Endothelial cell of umbilical vein (primary cell): ENCODE measurements around the gene MAML2. TPM values are rescaled to one million over a fixed set of nuclear protein-coding genes. Genes with fewer than 3 reads are reported as not detected.

Experiments
- BruUV-seq: library from RNA; stranded (reverse); fragments of 400-500 nt; replicated peaks from 2 replicates; lab custom pipeline; 2021; lab: Mats Ljungman, UMichigan
- CTCF ChIA-PET: fragments of 300-600, 350-600 bp; sonication (Branson Sonifier 250); formaldehyde crosslinking; loops from one replicate; lab custom pipeline; 2021; ENCODE audit warnings: antibody characterized with exemption, inconsistent platforms; lab: Charles Lee
- POLR2A ChIA-PET: fragments of 300-600, 350-600 bp; sonication (Branson Sonifier 250); formaldehyde crosslinking; loops from one replicate; lab custom pipeline; 2021; ENCODE audit warnings: antibody characterized with exemption, inconsistent platforms; lab: Charles Lee
- DNase-seq: peaks from one replicate; pipeline ENCODE4 v3.0.0-alpha.2; 2011; ENCODE audit warnings: low read depth, low spot score
- FAIRE-seq: peaks from 2 replicates; lab custom pipeline; 2011; peaks lifted over from hg19 to GRCh38; lab: Jason Lieb, UNC
- H2AFZ ChIP-seq: 2 replicates; pipeline ENCODE4 v1.6.0; 2012; ENCODE audit warnings: low read depth, low read length, control low read depth, inconsistent platforms
- H3K27ac ChIP-seq: 2 replicates; pipeline ENCODE4 v1.5.1; 2011; ENCODE audit warnings: low read depth, mild to moderate bottlenecking, control low read depth, low read length, moderate library complexity; ENCODE audit not compliant: insufficient read depth
- H3K27me3 ChIP-seq, 2 experiments: 2 replicates each; pipeline versions ENCODE4 v1.6.0 to v1.6.1; 2011; ENCODE audit warnings: low read length in 2 of 2, mixed read lengths in 1 of 2; ENCODE audit not compliant: control insufficient read depth in 2 of 2, insufficient read depth in 2 of 2
- H3K36me3 ChIP-seq, 2 experiments: 2 replicates in 1 of 2; 3 replicates in 1 of 2; pipeline ENCODE4 v1.5.1; 2011; ENCODE audit warnings: low read length in 2 of 2, mild to moderate bottlenecking in 1 of 2, moderate library complexity in 1 of 2; ENCODE audit not compliant: control insufficient read depth in 2 of 2, insufficient read depth in 2 of 2; ENCODE audit errors: extremely low read depth in 1 of 2
- H3K4me1 ChIP-seq: 3 replicates; pipeline ENCODE4 v1.5.1; 2011; ENCODE audit warnings: mild to moderate bottlenecking, low read length; ENCODE audit not compliant: control insufficient read depth, insufficient read depth; ENCODE audit errors: extremely low read depth
- H3K4me2 ChIP-seq: 2 replicates; pipeline ENCODE4 v1.6.1; 2011; ENCODE audit warnings: low read length, control low read depth, mixed read lengths; ENCODE audit not compliant: insufficient read depth
- H3K4me3 ChIP-seq, 3 experiments: fragments of 200-600 bp in 1 of 3; sonication (generic), shearing (Covaris generic) in 1 of 3; replicated peaks in 1 of 3; 2 replicates each; pipeline ENCODE4 v1.5.1; 2011 to 2016; ENCODE audit warnings: control low read depth in 3 of 3, low read length in 3 of 3, mild to moderate bottlenecking in 2 of 3, inconsistent platforms in 1 of 3, low read depth in 1 of 3, moderate library complexity in 1 of 3; ENCODE audit not compliant: insufficient read depth in 1 of 3
- H3K79me2 ChIP-seq: 2 replicates; pipeline ENCODE4 v1.6.0; 2012; ENCODE audit warnings: low read length, inconsistent platforms; ENCODE audit not compliant: control insufficient read depth, insufficient read depth
- H3K9ac ChIP-seq: replicated peaks from 2 replicates; pipeline ENCODE3; 2011; ENCODE audit warnings: low read length, control low read depth; ENCODE audit not compliant: insufficient read depth; ENCODE audit errors: extremely low read depth
- H3K9me1 ChIP-seq: replicated peaks from 3 replicates; pipeline ENCODE4 v1.6.0; 2011; ENCODE audit warnings: mild to moderate bottlenecking, low read length; ENCODE audit not compliant: control insufficient read depth, insufficient read depth; ENCODE audit errors: extremely low read depth
- H3K9me3 ChIP-seq: replicated peaks from 2 replicates; pipeline ENCODE4 v1.5.1; 2012; ENCODE audit warnings: low read length, inconsistent platforms; ENCODE audit not compliant: control insufficient read depth, insufficient read depth
- H4K20me1 ChIP-seq: replicated peaks from 2 replicates; pipeline ENCODE3; 2011; ENCODE audit warnings: mild to moderate bottlenecking, low read length; ENCODE audit not compliant: control insufficient read depth, insufficient read depth; ENCODE audit errors: extremely low read depth
- EZH2 ChIP-seq: IDR thresholded peaks from 2 replicates; pipeline ENCODE4 v1.6.1; 2012; ENCODE audit warnings: borderline replicate concordance, low read depth, mild to moderate bottlenecking, moderate library complexity, low read length, inconsistent platforms; ENCODE audit not compliant: severe bottlenecking
- JUN ChIP-seq: IDR thresholded peaks from 2 replicates; pipeline ENCODE4 v1.6.1; 2011; ENCODE audit warnings: borderline replicate concordance, low read depth; ENCODE audit not compliant: insufficient read length, insufficient read depth
- MYC ChIP-seq: IDR thresholded peaks from one replicate; pipeline ENCODE4 v1.6.1; 2011; ENCODE audit warnings: mild to moderate bottlenecking, low read depth, low read length
- POLR2AphosphoS5 ChIP-seq: IDR thresholded peaks from 2 replicates; pipeline ENCODE4 v1.6.1; 2012; ENCODE audit warnings: low read depth, mild to moderate bottlenecking, control low read depth, low read length, moderate library complexity; ENCODE audit not compliant: insufficient read depth
- dilution Hi-C: fragments of 300-500 bp; cut with MboI; formaldehyde crosslinking; loops from one replicate; pipeline ENCODE4 v1.15.0; 2019; ENCODE audit warnings: low sequenced_read_pairs; ENCODE audit not compliant: extremely low pct_ligation_motif_present
- intact Hi-C: fragments of 100-400 bp; cut with micrococcal nuclease; formaldehyde crosslinking; loops from one replicate; pipeline ENCODE4 v1.10.0; 2022
- polyA plus RNA-seq, 4 experiments: library from polyadenylated mRNA; depleted of rRNA in 3 of 4; stranded (reverse) in 3 of 4; unstranded in 1 of 4; fragments of >200 nt; gene quantifications; 2 replicates each; pipeline versions ENCODE4 v1.2.1 to v1.2.3, GENCODE V29; 2011 to 2012; ENCODE audit warnings: missing spikeins in 1 of 4
- total RNA-seq: library from RNA; stranded (reverse); gene quantifications from 2 replicates; pipeline ENCODE4 v1.2.3, GENCODE V29; 2021

Gene MAML2
- total and polyA plus RNA-seq, 2 donors (not counting 3 experiments of a cell fraction or from before 2014, with no cell fraction given) = 12.4 to 16.8 TPM

- dilution Hi-C loops = no loop called here
- Histone ChIP-seq H3K36me3 (no peaks in the 10 kb centered on the region), H3K9me1 (no peaks in the 10 kb centered on the region), H3K27ac (no peak overlapping the region), H3K79me2 (no peaks in the 10 kb centered on the region), H3K27me3 (no peaks in the 10 kb centered on the region), H3K4me2 (no peak overlapping the region), H3K4me3 (no peak overlapping the region), H3K4me1 (no peaks in the 10 kb centered on the region), H2AFZ (no peak overlapping the region), H3K9me3 (no peaks in the 10 kb centered on the region), H4K20me1 (no peaks in the 10 kb centered on the region), H3K9ac (no peak overlapping the region)
- CTCF ChIA-PET = no interaction called here
- POLR2A ChIA-PET = no interaction called here
- BruUV-seq = no TSS peak
- FAIRE-seq = no peak
- TF ChIP-seq MYC (no peak), POLR2AphosphoS5 (no peak)
- DNase-seq = no peak
- intact Hi-C loops = no loop called here
Measured at GRCh38 chr11:95943546-95943945, 399.4 kb downstream of the MAML2 start.

GRCh38 chr11:95939091-95939490 lies 403.9 kb downstream of the MAML2 start:
- CTCF ChIA-PET = no interaction called here
- DNase-seq (no peak), FAIRE-seq (no peak)
- H3K9me1 ChIP-seq = no peaks in the 10 kb centered on the region
- H2AFZ ChIP-seq = no peak overlapping the region
- H3K27me3 ChIP-seq = no peaks in the 10 kb centered on the region
- no peaks in the 10 kb centered on the region for H3K36me3 ChIP-seq
- dilution Hi-C loops (no loop called here), intact Hi-C loops (no loop called here)
- H3K9me3 ChIP-seq = no peaks in the 10 kb centered on the region
- no peak overlapping the region for H3K4me2 ChIP-seq
- H3K4me1 ChIP-seq = no peaks in the 10 kb centered on the region
- no peaks in the 10 kb centered on the region for H3K79me2 ChIP-seq
- H4K20me1 ChIP-seq = no peaks in the 10 kb centered on the region
- H3K27ac ChIP-seq = no peak overlapping the region
- POLR2A ChIA-PET = no interaction called here
- H3K4me3 ChIP-seq = no peak overlapping the region
- BruUV-seq = no TSS peak
- TF ChIP-seq JUN (no peak), EZH2 (no peak)
- no peak overlapping the region for H3K9ac ChIP-seq
